ENCODE results near the gene RECQL.

GRCh38 chr12:21434699-21435098 lies 66.7 kb downstream of the RECQL start:
- TF ChIP-seq CTCF (IDR thresholded peaks at IDR 0.05 in 4 of 5, conservative IDR thresholded peaks at IDR 0.05 in 1 of 5) (no peak), POLR2A (IDR thresholded peaks at IDR 0.05) (no peak)
